Astrocyte (in vitro differentiated cells and primary cell): ENCODE measurements around the gene CACNA1B. TPM values are rescaled to one million over a fixed set of nuclear protein-coding genes. Genes with fewer than 3 reads are reported as not detected.
"Not testable (repeated sequence)": the region's sequence is repeated elsewhere in the genome, so short reads cannot be mapped to it uniquely, and the experiment has no call there.

ENCODE experiments used
- DNase-seq: peaks from one replicate; pipeline ENCODE4 v3.0.0-alpha.2; 2010; ENCODE audit warnings: low read depth
- FAIRE-seq: peaks from 2 replicates; lab custom pipeline; 2011; peaks lifted over from hg19 to GRCh38; lab: Jason Lieb, UNC
- H2AFZ ChIP-seq: 2 replicates; pipeline ENCODE4 v1.6.0; 2012; ENCODE audit warnings: low read depth, low read length, inconsistent platforms
- H3K27ac ChIP-seq: 2 replicates; pipeline ENCODE4 v1.5.1; 2011; ENCODE audit warnings: low read depth, low read length, inconsistent platforms
- H3K27me3 ChIP-seq: 2 replicates; pipeline ENCODE4 v1.6.0; 2011; ENCODE audit warnings: low read length, inconsistent platforms; ENCODE audit not compliant: insufficient read depth
- H3K36me3 ChIP-seq: 2 replicates; pipeline ENCODE4 v1.5.1; 2011; ENCODE audit warnings: low read length, inconsistent platforms; ENCODE audit not compliant: insufficient read depth
- H3K4me1 ChIP-seq: 2 replicates; pipeline ENCODE4 v1.5.1; 2011; ENCODE audit warnings: low read length, inconsistent platforms; ENCODE audit not compliant: insufficient read depth
- H3K4me2 ChIP-seq: 2 replicates; pipeline ENCODE4 v1.6.0; 2012; ENCODE audit warnings: low read length, inconsistent platforms
- H3K4me3 ChIP-seq: 2 replicates; pipeline ENCODE4 v1.5.1; 2011; ENCODE audit warnings: low read depth, mild to moderate bottlenecking, low read length, inconsistent platforms; ENCODE audit not compliant: insufficient read depth
- H3K79me2 ChIP-seq: 2 replicates; pipeline ENCODE4 v1.6.0; 2012; ENCODE audit warnings: mild to moderate bottlenecking, low read length, inconsistent platforms; ENCODE audit not compliant: insufficient read depth
- H3K9ac ChIP-seq: 2 replicates; pipeline ENCODE4 v1.6.0; 2012; ENCODE audit warnings: mild to moderate bottlenecking, low read length, inconsistent platforms
- H3K9me3 ChIP-seq: 2 replicates; pipeline ENCODE4 v1.5.1; 2012; ENCODE audit warnings: low read depth, mild to moderate bottlenecking, low read length, inconsistent platforms; ENCODE audit not compliant: insufficient read depth
- H4K20me1 ChIP-seq: 2 replicates; pipeline ENCODE4 v1.6.0; 2012; ENCODE audit warnings: low read length, inconsistent platforms; ENCODE audit not compliant: insufficient read depth
- H3K27ac Mint-ChIP-seq: one replicate; pipeline ENCODE4 v1.8.0; 2021; ENCODE audit warnings: mild to moderate bottlenecking, mixed read lengths; ENCODE audit not compliant: unreplicated experiment
- H3K27me3 Mint-ChIP-seq: one replicate; pipeline ENCODE4 v1.8.0; 2021; ENCODE audit warnings: low read depth, mixed read lengths; ENCODE audit not compliant: unreplicated experiment
- H3K36me3 Mint-ChIP-seq: one replicate; pipeline ENCODE4 v1.8.0; 2021; ENCODE audit warnings: low read depth, mixed read lengths; ENCODE audit not compliant: unreplicated experiment
- H3K4me1 Mint-ChIP-seq: one replicate; pipeline ENCODE4 v1.8.0; 2021; ENCODE audit warnings: low read depth, mixed read lengths; ENCODE audit not compliant: unreplicated experiment
- H3K4me3 Mint-ChIP-seq: one replicate; pipeline ENCODE4 v1.8.0; 2021; ENCODE audit warnings: mild to moderate bottlenecking, moderate library complexity, mixed read lengths; ENCODE audit not compliant: unreplicated experiment
- H3K9me3 Mint-ChIP-seq: one replicate; pipeline ENCODE4 v1.8.0; 2021; ENCODE audit warnings: mild to moderate bottlenecking, mixed read lengths; ENCODE audit not compliant: unreplicated experiment
- EZH2 ChIP-seq: IDR thresholded peaks from 2 replicates; pipeline ENCODE4 v1.6.1; 2012; ENCODE audit warnings: mild to moderate bottlenecking, low read length, inconsistent platforms; ENCODE audit not compliant: insufficient read depth
- total RNA-seq: library from RNA; stranded (reverse); gene quantifications from 2 replicates; pipeline ENCODE4 v1.2.1, GENCODE V29; 2021
- TF ChIP-seq, protein P1 (sequence below): IDR thresholded peaks from 2 replicates; pipeline ENCODE4 v1.5.1; 2011; ENCODE audit warnings: low read depth, mild to moderate bottlenecking, inconsistent platforms, low read length, moderate library complexity; ENCODE audit not compliant: insufficient read depth

Gene CACNA1B
- total RNA-seq, 1 donor from 2014 or later = 3.1 TPM

DNA sequence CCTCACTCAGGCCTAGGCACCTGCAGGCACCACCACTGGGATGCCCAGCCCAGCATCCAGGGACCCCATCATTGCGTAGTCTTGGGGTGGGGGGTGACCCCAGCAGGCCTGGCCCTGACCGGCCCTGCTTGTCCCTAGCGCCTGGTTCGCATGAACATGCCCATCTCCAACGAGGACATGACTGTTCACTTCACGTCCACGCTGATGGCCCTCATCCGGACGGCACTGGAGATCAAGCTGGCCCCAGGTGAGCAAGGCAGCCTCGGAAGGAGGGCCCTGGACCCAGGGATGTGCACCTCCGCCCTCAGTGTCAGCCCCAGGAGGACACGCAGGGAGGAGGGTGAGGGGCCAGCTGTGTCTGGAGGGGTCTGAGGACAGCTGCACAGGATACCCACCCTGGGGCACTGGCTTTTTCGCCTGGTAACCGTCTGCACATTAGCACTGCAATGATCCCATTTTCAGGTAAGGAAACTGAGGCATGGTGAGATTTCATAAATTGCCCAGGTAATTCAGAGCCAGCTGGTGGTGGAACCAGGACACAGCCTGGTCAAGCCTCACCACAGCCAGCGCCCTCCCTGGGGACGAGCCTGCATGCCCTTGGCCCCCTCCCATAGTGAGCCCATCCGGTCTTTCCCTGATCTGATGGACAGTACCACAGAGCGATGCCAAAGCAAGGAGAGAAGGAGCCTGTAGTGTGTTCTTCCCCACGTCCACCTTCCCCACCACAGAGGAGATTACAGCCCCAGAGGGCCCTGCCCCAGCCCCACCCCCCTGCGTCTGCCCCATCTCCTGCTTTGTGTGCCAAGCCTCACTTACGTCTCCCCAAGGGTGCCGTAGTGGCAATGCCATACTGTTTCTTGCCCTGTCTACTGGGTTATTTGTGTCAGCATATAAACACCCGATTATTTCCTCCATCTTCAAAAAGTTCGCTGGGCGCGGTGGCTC, 228.3 kb downstream of the CACNA1B start:
- DNase-seq = no peak
- H3K27me3 ChIP-seq = no peaks in the 10 kb centered on the region
- no peak overlapping the region for H3K27ac ChIP-seq
- H4K20me1 ChIP-seq = no peaks in the 10 kb centered on the region
- H3K4me2 ChIP-seq = no peak overlapping the region
- no peak overlapping the region for H3K4me3 ChIP-seq
- Mint-ChIP-seq H3K9me3 (no peaks in the 10 kb centered on the region), H3K4me1 (no peaks in the 10 kb centered on the region), H3K27ac (no peak overlapping the region), H3K36me3 (peaks cover 2% of the 10 kb centered on the region), H3K4me3 (no peak overlapping the region), H3K27me3 (peaks cover 5% of the 10 kb centered on the region)
- no peak overlapping the region for H2AFZ ChIP-seq
- H3K9me3 ChIP-seq = peaks cover 5% of the 10 kb centered on the region
- no peak overlapping the region for H3K9ac ChIP-seq
- TF ChIP-seq, protein P1, sequence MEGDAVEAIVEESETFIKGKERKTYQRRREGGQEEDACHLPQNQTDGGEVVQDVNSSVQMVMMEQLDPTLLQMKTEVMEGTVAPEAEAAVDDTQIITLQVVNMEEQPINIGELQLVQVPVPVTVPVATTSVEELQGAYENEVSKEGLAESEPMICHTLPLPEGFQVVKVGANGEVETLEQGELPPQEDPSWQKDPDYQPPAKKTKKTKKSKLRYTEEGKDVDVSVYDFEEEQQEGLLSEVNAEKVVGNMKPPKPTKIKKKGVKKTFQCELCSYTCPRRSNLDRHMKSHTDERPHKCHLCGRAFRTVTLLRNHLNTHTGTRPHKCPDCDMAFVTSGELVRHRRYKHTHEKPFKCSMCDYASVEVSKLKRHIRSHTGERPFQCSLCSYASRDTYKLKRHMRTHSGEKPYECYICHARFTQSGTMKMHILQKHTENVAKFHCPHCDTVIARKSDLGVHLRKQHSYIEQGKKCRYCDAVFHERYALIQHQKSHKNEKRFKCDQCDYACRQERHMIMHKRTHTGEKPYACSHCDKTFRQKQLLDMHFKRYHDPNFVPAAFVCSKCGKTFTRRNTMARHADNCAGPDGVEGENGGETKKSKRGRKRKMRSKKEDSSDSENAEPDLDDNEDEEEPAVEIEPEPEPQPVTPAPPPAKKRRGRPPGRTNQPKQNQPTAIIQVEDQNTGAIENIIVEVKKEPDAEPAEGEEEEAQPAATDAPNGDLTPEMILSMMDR = no peak
- TF ChIP-seq EZH2 = no peak
- no peaks in the 10 kb centered on the region for H3K36me3 ChIP-seq
- H3K4me1 ChIP-seq = no peaks in the 10 kb centered on the region
- no peak for FAIRE-seq
- H3K79me2 ChIP-seq = no peaks in the 10 kb centered on the region

DNA sequence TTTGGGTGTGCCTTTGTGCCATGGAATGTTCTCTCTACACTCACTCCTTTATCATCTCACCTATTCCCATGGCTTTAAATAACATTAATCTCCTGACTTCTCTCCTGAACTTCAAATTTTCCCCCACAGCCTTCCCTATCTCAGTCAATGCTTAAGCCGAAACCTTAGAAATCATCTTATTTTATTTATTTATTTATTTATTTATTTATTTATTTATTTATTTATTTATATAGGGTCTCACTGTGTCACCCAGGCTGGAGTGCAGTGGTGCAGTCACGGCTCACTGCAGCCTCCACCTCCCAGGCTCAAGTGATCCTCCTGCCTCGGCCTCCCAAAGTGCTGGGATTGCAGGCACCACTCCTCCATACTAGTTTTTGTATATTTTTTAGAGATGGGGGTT, 229.5 kb downstream of the CACNA1B start:
- not testable (repeated sequence) for DNase-seq, H3K9me3 Mint-ChIP-seq, H4K20me1 ChIP-seq, H3K36me3 ChIP-seq, FAIRE-seq, H3K79me2 ChIP-seq, H3K27me3 ChIP-seq, H3K4me1 Mint-ChIP-seq, H3K36me3 Mint-ChIP-seq, H3K9ac ChIP-seq, H3K4me3 ChIP-seq, H2AFZ ChIP-seq, H3K4me3 Mint-ChIP-seq, H3K9me3 ChIP-seq, H3K4me1 ChIP-seq, H3K27ac ChIP-seq, H3K27me3 Mint-ChIP-seq, H3K4me2 ChIP-seq
- peak overlapping the region; percentile 72 for H3K27ac Mint-ChIP-seq

DNA sequence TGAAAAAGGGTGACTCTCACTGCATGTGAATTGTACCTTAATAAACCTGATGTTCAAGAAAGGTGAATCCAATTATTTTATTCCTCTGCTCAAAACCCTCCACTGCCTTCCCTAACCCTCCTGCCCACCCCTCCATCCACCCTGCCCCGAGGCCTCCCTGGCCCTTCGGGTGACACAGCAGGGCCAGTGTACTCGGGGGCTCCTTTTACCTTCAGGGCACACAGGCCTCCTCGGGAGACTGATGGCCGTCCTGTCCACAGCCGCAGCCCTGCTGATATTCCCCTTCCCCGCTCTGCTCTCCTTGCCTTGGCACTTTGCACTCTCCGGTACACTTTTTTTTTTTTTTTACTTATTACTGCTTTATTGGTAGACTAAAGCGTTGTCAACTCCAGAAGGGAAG, 234.0 kb downstream of the CACNA1B start:
- H3K4me1 Mint-ChIP-seq = no peaks in the 10 kb centered on the region
- H3K4me3 ChIP-seq = no peak overlapping the region

More for the DNA sequence above, 234.0 kb downstream of the CACNA1B start:
- Mint-ChIP-seq H3K9me3 (peaks cover 8% of the 10 kb centered on the region), H3K27ac (no peak overlapping the region), H3K4me3 (no peak overlapping the region), H3K27me3 (peaks cover 15% of the 10 kb centered on the region), H3K36me3 (peaks cover 4% of the 10 kb centered on the region)
- H3K79me2 ChIP-seq = no peaks in the 10 kb centered on the region
- H3K9ac ChIP-seq = no peak overlapping the region
- H3K36me3 ChIP-seq = no peaks in the 10 kb centered on the region
- H3K27me3 ChIP-seq = no peaks in the 10 kb centered on the region
- peaks cover 2% of the 10 kb centered on the region for H3K9me3 ChIP-seq
- no peak overlapping the region for H3K27ac ChIP-seq
- DNase-seq (no peak), FAIRE-seq (no peak)
- H3K4me1 ChIP-seq = no peaks in the 10 kb centered on the region
- no peaks in the 10 kb centered on the region for H4K20me1 ChIP-seq
- H2AFZ ChIP-seq = no peak overlapping the region
- no peak overlapping the region for H3K4me2 ChIP-seq
- TF ChIP-seq, protein P1 = no peak
- no peak for TF ChIP-seq EZH2
